HG03521 (cell line): ENCODE data around the gene NDUFB10.

ENCODE experiments used
- ATAC-seq: cut with Tn5 transposase; IDR thresholded peaks from one replicate; pipeline ENCODE4 v1.9.1; 2021; ENCODE audit warnings: mild to moderate bottlenecking, moderate library complexity; ENCODE audit not compliant: unreplicated experiment

Gene NDUFB10

DNA sequence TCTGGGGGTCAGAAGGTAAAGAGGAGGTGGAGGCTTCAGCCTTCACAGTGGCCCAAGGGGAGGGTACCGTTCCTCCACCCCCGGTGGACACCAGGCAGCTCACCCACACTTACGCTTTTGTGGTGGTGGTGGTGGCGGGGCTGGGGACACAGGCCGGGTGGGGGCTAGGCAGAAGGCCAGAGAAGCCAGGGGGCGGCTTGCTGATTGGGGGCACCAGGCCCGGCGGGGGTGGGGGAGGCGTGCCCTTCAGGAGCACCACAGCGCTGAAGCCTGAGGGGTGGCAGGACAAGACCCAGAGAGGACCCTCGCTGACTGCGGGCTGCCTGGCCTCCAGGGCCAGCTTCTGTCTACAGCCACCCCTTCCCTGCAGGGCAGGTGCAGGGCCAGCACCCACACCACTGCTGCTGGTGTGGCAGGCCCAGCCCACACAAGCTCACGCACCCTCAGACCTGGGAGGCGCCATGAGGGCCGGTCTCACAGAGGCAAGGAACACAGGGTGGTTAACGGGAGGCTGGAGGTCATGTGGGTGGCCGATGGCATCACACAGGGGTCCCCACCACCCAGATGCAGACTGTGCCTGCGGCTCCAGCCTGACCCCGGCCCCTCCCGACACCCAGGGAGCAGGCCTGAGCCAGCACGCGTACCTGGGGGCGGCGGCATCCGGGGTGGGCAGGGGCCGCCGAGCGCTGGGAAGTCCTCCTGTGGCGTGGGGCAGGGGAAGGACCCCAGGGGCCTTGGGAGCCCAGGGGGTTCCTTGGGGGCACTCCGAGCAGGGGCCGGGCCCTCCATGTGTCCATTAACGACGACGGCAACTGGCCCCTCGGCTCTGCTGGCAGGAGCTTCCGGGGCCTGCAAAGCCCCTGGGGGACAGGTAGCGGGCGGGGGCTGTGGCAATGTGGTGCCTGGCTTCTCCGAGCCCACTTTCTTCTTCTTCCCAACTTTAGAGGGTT lies 39.8 kb downstream of the NDUFB10 start:
- no peak for ATAC-seq

DNA sequence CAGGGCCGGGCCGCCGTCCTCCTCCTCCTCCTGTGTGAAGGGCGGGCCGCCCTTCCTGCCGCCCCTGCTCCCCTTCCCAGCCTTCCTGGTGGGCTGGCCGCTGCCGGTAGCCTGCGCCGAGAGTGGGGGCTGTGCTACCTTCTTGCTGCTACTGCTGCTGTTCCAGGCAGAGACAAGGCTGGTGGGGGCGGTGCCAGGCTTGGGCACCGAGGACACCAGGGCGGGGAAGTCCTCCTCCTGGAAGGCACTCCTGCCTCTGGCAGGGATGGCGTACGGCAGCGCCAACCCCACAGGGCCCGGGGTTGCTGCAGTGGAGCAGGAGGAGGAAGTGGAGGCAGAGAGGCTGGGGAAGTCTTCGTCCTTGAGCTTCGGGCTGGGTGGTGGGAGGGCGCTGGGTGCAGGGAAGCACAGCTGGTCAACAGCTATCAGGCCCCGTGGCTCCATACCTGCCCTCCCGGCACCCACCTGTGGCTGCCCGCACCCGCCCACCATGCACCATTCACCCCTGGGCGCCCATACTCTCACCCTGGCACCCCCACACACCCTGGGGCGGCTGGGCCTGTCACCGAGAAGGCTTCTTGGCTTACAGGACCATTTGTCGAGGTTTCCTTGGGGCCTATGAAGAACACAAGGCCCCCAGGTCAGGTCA lies 40.7 kb downstream of the NDUFB10 start:
- no peak for ATAC-seq

DNA sequence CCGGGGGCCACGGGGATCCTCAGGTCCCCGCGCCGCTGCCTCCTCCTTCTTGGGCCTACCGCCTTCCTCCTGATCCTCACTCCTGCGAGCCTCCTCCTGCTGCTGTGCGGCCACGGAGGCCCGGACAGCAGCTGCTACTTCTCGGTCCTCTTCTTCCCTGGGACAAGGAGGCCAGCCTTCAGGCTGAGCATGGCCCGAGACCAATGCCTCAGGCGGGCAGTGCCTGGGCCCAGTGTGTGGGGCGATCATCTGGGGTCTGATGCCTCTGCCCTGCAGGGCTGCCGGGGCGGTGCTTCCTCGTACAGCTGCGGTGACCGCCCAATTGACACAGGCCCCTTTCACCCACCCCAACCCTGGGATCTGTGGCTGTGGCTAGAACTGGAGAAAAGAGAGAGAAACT lies 41.7 kb downstream of the NDUFB10 start:
- ATAC-seq = no peak

DNA sequence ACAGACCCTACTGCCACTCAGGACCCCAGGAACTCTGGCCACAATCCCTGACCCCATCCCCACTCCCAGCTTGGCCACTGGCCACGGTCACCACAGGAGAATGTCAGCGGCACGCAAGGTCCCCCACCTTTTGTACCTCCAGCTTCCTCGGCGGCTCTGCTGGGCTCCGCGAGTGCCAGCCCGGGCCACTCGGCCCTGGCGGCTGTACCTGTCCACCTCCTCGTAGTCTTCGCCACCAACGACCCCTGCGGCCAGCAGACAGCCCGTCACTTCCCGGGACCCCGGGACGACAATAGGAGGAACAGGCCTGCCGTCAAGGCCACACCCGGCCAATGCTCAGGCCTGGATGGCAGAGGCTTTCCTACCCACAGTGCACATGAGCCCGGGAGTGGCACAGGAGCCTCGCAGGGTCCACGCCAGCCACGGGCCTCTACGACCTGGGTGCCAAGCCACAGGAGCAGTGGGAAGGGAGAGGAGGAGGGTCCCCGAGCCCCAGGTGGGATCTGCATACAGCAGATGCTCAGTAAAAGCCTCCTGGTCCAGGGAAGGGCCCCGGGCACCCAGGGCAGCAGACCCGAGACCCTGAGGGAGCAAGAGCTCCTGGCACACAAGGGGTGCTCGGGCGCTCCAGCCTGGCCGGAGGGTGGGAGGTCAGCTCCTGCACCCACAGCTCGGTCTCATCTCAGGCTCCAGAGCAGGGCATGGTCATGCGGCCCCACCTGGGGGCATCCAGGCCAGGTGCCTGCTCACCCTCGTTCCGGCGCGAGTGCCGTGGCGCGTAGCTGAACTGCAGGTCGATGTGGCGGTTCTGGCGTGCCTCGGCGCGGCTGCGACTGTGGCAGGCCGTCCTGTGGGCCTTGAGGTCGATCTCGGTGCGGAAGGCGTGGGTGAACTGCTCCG lies 42.4 kb downstream of the NDUFB10 start:
- ATAC-seq = no peak

DNA sequence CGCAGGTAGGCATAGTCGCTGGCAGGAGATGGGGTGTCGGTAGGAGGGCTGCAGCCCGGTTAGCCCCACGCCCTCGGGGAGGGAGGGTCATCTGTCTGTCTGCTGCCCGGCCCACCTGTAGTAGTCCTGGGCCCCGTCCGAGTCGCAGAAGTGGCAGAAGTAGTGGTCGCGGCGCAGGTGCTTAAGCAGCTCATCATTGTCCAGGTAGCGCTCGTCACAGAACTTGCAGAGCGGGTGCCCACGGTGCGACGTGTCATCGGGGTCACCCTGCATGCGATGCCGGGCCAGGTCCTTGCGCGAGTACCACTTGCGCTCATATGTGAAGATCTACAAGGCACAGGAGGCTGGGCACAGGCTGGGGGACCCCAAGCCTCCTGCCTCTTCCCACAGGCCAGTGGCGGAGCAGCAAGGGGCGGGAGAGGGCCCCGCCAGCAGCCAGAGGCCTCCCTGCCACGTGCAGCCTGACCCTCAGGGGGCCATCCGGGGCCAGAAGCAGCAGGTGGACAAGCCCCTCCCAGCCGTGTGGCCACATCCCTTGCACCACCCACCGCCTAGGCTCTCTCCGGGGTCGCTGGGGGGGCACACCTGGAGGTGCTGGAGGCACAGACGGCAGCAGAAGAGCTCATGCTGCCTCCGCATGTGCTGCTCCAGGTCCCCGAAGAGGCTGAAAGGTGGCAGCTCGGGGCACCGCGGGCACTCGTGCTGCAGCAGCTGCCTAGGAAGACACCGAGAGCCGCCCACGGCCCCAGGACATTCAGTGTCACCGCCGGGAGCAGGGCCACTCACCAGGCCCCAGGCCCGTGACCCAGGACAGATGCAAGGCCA lies 43.3 kb downstream of the NDUFB10 start:
- ATAC-seq = no peak

DNA sequence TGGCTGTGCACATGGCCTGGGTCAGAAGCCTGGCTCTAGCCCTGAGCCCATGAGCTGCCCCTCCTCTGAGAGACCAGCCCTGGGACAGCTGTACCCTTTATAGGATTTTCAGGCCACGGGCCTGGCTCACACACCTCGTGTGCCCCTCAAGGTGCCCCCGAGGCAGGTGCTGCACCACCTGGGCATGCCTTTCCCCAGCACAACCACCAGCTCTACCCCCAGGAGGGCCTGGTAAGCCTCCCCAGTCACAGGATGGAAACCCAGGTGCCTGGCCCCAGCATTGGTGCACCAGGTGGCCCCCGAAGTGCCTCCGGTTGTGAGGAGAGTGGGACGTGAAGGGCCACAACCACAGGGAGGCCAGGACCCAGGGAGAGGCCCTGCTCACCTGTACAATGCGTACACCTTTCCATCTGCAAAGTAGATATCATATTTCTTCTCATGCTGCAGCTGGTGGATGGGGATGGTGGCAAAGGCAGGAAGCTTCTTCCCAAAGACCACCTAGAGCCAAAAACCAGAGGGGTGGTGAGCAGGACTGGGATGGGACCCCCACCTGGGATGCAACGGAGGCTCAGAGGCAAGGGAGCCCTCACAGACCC lies 44.0 kb downstream of the NDUFB10 start:
- no peak for ATAC-seq

DNA sequence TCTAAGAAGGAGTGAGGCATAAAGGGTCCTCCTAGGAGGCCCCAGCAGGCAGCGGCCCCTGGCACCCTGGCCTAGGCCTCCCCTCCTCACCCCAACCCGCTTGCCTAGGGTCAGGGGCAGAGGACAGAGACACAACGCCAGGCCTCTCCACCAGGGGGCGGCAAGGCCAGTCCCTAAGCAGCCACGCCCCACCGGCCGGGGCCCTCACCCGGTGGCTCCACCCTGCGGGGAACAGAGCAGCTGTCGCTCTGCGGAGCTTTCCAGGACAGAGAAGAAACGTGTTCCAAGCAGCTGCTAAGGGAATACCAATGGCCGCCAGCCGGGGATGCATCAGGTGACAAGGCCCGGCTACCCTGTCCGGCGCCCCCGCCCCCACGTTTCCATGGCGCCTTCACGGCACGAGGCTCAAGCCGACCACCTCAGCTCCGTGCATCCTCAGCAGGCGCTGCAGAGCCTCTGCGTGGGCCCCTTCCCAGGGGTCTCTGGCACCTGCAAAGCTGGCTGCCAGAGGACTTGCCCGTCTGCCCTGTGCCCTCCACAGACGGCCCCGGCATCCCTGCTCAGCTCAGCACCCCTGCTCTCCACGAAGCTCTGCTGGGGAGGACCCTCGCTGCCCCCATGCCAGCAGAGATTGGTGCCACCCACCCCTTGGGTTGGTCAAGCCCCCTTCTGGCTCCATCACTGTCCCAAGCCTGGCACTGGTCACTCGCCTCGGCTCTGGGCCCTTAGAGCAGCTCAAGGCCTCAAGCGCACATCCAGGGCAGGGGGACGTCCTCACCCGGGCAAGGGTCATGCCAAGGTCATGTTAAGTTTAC lies 44.7 kb downstream of the NDUFB10 start:
- peak; percentile 68 for ATAC-seq

DNA sequence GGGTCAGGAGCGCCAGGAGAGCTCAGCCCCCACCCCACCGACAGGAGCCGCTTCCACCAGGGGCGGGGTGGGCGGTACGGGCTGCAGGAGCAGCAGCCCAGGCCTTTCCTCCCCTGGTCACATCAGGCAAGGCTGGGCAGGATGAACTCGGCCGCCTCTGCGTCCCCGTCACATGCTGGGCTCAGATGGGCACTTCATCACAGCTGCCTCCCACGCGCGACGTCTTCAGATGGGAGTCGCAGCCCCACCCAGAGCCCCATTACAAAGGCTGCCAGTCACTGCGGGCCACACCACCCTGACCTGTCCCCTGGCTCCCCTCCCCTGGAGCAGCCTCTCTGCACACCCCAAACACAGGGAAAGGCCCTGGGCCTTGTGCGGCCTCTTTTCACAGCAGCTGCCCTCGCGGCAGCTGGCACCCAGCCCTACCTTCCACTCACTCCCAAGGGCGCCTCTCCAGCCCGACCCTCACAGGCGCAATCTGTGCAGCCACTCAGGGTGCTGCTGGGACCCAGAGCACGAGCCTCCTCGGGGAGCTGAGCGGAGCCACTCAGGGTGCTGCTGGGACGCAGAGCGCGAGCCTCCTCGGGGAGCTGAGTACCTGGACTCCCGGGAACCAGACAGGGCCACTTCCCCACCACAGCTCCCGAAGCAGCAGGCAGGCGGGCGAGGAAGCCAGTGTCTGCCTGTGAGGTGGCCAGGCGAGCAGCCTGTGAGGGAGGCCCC lies 45.6 kb downstream of the NDUFB10 start:
- ATAC-seq = no peak

DNA sequence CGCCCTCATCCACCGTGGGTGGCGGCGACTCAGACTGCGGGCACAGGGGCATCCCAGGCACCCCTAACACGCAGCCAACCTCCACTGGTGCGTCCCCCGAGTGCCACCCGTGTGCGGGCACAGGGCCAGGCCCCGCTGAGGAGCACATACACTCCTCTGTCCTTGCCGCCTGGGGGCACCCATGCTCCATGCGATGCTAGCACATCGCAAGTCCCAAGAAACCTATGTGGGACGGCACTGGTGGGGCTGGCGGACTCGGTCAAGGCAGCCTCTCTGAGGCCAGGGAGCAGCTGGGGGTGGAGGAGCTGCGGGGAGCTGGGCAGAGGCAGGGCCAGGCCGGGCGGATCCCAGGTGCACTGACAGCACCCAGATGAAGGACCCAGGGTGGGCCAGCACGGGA lies 46.3 kb downstream of the NDUFB10 start:
- no peak for ATAC-seq

DNA sequence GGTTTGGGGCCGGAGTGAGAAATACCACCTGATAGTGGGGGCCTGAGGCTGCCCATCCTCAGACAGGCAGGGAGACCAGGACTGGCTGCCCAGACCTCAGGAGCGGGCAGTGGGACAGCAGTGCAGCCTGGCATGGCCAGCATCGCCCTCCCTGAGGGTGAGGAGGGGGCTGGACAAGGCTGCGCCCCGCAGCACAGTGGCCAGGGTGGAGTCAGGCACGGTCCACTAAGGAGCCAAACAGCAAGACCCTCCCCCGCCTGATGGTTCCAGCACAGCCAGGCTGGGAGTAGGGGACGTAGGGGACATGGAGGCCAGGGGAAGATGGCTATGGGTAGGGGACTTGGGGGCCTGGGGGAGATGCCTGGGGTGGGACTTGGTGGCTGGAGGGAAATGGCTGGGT lies 47.0 kb downstream of the NDUFB10 start:
- ATAC-seq = no peak

DNA sequence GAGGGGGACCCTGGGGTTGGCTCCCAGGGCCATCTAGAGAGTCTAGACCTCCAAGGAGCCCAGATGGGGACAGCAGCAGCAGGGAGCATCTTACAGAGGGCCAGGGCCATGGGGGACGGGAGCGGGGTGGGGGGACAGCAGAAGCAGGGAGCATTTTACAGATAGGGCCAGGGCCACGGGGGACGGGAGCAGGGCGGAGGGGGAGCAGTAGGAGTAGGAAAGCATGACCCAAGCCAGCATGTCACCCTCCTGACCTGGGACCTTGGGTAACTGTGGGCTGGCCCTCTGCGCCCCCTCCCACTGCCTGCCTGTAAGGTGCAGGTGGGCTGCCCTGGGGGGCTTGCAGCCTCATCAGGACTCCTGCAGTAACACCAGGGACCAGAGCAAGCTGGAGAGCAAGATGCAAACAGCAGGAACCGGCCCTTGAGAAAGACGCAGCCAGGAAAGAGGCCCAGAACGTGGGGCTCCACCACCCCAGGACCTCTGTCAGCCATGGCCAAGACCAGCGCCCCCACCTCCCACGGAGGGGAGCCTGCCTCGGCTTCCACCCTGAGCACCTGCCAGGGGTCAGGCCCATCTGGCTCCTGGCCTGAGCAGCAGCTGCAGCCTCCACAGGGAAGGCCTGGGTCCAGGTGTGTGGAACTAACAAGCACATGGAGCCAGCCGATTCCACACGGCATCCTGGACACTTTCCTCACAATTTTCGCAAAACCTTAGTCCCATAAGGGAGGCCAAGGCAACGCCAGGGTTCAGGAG lies 47.9 kb downstream of the NDUFB10 start:
- no peak for ATAC-seq

DNA sequence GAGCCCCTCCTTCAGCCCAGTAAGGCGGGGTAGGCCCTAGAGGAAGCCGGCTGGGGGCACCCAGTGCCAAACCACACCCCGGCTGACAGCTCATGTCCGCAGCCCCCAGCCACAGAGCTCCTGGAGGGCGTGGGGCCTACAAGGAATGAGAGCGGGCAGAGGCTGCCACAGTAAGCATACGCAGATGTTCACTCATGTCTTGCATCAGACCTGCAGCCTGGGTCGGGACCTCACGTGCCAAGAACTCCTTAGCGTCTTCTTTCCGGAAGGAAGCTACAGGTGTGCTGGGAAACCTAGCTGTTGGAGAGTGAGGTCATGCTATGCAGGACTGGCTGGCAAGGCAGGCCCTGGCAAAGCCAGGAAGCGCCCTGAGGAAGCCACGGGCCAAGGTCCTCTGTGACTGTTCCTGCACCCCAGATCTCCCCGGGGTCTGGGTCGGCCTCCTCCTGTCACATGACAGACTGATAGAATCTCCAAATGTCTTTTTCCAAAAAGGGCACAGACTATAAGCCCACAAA lies 48.7 kb downstream of the NDUFB10 start:
- ATAC-seq = no peak

DNA sequence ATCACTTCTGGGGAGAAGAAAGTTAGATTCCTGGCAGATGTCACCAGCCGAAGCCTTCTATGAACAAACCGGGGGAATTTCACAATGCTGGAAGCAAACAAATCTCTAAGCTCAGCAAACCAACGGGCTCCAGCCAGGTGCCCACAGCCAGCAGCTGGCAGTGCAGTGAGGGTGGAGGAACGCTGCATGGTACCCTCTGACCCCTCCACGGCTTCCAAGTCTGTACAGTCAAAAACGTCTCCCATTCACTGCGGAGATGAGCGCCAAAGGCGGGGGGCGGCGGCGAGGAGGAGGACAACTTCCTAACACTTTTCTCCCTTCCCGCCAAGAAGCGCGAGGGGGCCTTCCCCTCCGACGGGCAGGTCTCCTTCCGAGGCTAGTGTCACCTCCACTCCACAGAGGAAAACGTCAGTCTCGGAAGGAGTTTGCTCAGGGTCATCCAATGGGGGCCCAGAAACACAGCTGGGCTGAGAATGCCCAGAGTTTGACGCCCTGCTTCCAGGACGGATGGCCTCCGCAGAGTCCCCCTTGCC lies 49.4 kb downstream of the NDUFB10 start:
- ATAC-seq = no peak

DNA sequence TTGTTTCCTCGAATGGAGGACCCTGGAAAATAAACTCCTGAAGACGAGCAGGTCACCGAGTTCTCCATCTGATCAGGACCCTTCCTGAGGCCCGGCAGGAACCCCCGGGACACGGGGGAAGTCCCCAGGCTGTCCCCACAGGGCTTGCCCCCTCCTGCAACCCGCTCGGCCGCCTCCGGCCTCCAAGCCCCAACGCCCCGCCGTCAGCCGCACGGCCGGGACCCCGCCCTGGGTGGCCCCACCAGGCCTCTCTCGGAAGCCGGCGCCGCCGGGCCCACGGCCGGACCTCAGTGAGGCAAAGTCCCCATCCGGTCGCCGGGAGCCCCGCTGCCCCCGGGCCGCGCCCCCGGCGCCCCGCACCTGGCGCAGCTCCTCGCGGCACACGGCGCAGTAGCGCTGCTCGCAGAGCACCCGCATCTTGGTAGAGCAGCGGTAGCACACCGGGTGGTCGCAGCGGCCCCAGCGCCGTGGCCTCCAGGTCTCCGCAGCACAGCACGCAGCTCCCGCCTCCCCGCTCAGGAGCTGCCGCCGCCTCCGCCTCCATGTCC lies 49.9 kb downstream of the NDUFB10 start:
- peak; percentile 15 for ATAC-seq

DNA sequence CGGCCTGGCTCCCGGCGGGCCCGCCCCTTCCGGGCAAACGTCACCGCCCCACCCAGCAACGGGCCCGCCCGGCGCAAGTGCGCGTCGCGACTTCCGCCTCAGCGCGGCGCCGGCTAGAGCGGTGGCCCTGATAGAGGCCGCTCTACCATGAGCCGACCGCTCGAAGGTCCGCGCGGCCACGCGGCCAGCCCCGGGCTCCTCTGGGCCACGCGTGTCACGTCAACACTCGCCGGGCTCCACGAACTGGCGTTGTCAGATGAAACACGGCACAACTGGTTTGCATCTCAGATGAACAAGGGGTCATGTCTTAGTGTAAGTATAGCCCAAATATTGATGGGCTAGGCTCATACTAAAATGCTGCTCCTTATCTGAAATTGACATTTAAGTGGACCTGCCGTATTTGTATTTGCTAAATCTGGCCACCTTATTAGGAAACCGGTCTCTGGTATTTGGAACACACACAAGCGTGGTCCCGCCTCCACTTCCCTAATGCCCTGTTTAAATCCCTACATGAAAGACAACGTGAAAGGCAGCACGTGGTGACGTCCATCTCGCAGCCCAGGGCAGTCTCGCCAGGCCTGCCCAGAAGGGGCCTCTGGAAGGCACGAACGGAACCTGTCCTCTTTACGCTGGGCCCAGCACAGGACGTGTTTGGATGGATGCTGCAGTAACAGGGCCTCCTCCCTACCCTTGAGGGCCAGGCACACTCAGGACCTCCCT lies 50.6 kb downstream of the NDUFB10 start, which contains the start of gene ZNF598:
Gene ZNF598 (minus strand): TSS at position 31 of the 720 bp plus-strand sequence.
- ATAC-seq = peak; percentile 86
